Right lobe of liver (tissue), 4 donors: Measurements from ENCODE around the gene JAG1.

Experiments used
- POLR2A ChIP-seq: fragments of 450-650 bp; IDR thresholded peaks from one replicate; pipeline ENCODE4 v1.6.1; 2017; ENCODE audit warnings: antibody characterized with exemption, mild to moderate bottlenecking
- TF ChIP-seq, protein P1 (sequence below), 4 donors: fragments of 200-600 bp in 3 of 4; fragments of 450-650 bp in 1 of 4; IDR thresholded peaks; one replicate each; pipeline versions ENCODE4 v1.5.1 to v1.8.0; 2016 to 2022; ENCODE audit warnings: antibody characterized with exemption in 4 of 4, mild to moderate bottlenecking in 2 of 4
- donor health status: DM: no; HTN: no; CAD: no.
- donor health status: DM: no; HTN: no; CAD: no.
- donor health status: DM: no; HTN: yes; CAD: no.

DNA sequence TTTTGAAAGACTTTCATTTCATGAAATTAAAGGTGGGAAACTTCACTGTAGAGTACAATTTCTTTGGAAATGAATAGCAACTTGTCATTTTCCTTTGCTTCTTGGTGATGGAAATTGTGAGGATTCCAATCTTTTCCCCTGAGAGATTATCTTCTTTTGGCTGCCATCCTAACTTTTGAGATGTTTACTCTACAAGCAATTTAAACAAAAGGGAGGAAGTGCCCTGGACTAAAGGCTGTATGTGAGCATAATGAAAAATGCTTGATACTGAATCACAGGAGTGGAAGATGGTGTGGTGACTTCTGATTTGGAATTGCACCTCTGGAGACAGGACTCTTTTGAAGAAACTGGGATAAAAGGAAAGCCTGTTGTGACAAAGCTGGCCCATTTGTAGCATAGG, 43.1 kb upstream of the JAG1 start:
- TF ChIP-seq, protein P1, sequence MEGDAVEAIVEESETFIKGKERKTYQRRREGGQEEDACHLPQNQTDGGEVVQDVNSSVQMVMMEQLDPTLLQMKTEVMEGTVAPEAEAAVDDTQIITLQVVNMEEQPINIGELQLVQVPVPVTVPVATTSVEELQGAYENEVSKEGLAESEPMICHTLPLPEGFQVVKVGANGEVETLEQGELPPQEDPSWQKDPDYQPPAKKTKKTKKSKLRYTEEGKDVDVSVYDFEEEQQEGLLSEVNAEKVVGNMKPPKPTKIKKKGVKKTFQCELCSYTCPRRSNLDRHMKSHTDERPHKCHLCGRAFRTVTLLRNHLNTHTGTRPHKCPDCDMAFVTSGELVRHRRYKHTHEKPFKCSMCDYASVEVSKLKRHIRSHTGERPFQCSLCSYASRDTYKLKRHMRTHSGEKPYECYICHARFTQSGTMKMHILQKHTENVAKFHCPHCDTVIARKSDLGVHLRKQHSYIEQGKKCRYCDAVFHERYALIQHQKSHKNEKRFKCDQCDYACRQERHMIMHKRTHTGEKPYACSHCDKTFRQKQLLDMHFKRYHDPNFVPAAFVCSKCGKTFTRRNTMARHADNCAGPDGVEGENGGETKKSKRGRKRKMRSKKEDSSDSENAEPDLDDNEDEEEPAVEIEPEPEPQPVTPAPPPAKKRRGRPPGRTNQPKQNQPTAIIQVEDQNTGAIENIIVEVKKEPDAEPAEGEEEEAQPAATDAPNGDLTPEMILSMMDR (IDR thresholded peaks at IDR 0.05): no peak
- TF ChIP-seq POLR2A: no peak
